ENCODE measurements around the gene NLRP11.
"Not testable (repeated sequence)": the region's sequence is repeated elsewhere in the genome, so short reads cannot be mapped to it uniquely, and the experiment has no call there.

NLRP11 gene

DNA sequence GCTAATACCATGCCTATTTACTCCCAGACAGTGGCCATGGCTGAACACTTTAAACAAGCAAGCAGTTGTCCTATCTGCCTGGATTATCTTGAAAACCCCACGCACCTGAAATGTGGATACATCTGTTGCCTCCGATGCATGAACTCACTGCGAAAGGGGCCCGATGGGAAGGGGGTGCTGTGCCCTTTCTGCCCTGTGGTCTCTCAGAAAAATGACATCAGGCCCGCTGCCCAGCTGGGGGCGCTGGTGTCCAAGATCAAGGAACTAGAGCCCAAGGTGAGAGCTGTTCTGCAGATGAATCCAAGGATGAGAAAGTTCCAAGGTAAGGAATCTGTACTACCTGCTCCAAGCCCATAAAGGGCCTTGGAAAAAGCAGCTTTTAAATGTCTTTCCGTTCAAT lies 54.3 kb downstream of the NLRP11 start:
- DNase-seq, result no peak

DNA sequence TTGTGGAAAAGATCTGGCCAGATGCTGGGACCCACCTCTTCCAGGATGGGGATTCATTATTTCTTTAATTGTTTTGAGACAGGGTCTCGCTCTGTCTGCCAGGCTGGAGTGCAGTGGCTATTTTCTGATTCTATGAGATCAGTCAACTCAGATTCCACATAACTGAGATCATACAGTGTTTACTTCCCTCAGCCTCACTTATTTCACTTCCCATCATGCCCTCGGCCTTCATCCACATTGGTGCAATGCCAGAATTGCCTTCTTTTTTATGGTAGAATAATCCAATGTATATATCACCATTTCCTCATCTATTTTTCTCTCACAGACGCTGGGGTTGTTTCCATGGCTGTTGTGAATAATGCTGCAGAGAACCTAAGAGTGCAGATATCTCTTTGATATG lies 62.2 kb downstream of the NLRP11 start:
- DNase-seq, result not testable (repeated sequence)

DNA sequence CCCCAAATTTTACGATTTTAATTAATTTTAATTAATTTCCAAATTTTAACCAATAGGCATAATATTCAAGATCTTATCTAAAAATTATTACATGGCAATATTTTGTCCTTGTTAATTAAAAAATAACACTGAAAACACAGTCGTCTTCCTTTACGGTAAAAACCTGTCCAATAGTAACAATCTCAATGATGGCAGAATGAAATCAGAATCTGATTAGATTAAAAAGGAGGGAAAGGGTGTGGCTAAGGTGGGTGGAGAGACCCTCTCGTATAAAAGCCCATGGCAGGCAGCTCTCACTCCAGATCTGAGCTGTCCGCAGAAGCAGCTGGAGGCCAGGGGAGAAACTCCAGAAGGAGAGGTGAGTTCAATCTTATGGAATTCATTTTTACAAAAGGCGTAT lies 63.0 kb downstream of the NLRP11 start, which contains the start of gene RFPL4AL1:
Gene RFPL4AL1, plus strand, starts transcription at position 301 of the 400 bp plus-strand sequence. CDS start 2,687 bp downstream, outside the sequence.
- not testable (repeated sequence) for DNase-seq

DNA sequence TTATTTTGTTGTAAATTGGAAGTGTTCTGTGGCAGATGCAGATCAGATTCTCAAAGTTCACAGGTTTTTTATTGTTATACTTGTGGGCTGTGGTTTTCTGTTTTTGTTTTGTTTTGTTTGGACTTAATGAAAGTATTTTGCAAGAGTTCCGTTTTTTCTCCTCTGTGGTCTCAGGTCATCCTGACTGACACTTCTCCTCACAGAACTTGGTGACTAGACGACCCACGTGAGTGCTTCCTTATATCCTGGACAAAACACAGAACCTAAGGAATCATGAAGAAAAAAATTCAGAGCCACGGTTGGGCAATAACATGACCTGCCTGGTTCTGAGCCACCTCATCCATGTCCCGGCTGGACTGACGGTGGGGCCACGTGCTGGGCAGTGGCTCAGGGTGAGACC lies 65.3 kb downstream of the NLRP11 start:
- DNase-seq, result no peak

DNA sequence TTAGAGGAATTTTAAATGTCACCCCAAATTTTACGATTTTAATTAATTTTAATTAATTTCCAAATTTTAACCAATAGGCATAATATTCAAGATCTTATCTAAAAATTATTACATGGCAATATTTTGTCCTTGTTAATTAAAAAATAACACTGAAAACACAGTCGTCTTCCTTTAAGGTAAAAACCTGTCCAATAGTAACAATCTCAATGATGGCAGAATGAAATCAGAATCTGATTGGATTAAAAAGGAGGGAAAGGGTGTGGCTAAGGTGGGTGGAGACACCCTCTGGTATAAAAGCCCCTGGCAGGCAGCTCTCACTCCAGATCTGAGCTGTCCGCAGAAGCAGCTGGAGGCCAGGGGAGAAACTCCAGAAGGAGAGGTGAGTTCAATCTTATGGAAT lies 73.0 kb downstream of the NLRP11 start, which contains the start of gene RFPL4A:
Gene RFPL4A, plus strand, starts transcription at position 301 of the 400 bp plus-strand sequence. CDS start 2,704 bp downstream, outside the sequence.
- not testable (repeated sequence) for DNase-seq

DNA sequence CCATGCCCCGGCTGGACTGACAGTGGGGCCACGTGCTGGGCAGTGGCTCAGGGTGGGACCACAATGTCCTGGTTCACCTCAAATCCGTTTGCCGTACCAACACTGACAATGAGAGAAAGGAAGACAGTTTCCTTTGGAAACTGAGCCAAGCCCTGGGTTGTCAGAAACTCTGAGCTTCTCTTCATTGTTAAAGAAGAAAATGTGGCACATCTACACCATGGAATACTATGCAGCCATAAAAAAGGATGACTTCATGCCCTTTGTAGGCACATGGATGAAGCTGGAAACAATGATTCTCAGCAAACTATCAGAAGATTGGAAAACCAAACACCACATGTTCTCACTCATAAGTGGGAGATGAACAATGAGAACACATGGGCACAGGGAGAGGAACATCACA lies 75.0 kb downstream of the NLRP11 start:
- not testable (repeated sequence) for DNase-seq

DNA sequence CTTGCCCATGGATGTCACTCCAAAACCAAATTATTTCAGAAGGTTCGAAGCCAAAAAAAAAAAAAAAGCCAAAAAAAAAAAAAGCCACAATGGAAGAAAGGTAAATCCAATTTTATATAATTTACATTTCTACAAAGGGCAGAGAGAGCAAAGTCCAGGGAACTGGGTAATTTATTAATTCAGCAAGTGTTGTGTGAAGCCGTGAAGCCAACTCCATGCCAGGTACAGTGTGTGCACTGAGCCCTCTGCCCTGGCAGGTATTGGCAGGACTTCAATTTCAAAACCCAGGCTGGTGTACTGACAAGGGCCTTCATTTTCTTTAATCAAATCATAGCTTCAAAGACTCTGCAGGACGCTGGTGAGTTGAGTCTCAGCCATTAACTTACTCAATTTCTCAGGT lies 78.4 kb downstream of the NLRP11 start:
- DNase-seq, result no peak

DNA sequence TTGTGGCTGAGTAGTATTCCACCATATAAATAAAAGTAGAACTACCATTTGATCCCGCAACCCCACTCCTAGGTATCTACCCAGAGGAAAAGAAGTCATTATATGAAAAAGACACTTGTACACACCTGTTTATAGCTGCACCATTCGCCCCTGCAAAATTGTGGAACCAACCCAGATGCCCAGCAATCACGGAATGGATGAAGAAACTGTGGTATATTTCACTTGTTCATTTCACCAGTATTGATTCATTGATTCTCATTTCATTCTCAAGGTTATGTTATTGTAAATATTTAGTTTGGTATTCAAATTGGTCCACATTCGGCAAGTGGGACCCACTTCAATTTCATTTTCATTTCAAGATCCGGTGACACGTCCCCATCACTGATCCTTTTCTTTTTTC lies 81.1 kb downstream of the NLRP11 start:
- DNase-seq, result no peak

DNA sequence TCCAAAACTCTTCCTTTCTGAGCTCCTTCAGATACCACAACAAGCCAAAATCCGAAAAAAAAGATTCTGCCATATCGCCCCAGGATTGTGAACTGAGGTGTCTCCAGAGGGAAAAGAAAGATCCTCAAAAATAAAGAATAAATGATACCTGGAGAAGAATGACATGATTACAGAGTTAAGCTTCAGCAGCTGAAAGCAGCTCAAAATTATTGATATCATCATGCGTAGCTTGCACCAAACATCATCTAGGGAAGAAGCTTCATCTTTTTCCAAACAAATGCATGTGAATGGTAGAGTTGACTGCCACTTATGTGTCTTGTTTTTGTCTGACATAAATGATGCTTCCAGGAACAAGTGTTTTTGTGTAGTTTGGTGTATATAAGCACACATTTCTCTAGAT lies 93.5 kb downstream of the NLRP11 start, which contains the start of gene NLRP9:
Gene NLRP9, minus strand, starts transcription at position 101 of the 400 bp plus-strand sequence. Its CDS starts 28 bp downstream, at position 73.
- DNase-seq, result no peak

Measured in central memory CD4-positive, alpha-beta T cell (primary cell).